PC-3 (cell line): Measurements from ENCODE around the gene NUPR1. TPM values are rescaled to one million over a fixed set of nuclear protein-coding genes. Genes with fewer than 3 reads are reported as not detected.
"Not testable (repeated sequence)": the region's sequence is repeated elsewhere in the genome, so short reads cannot be mapped to it uniquely, and the experiment has no call there.

ENCODE experiments used
- ATAC-seq: fragments of 200-7000 bp; cut with Tn5 transposase; 2 replicates; pipeline ENCODE4 v1.9.1; 2020; ENCODE audit warnings: mild to moderate bottlenecking, moderate library complexity
- BruUV-seq: library from RNA; stranded (reverse); fragments of 400-500 nt; replicated peaks from 2 replicates; lab custom pipeline; 2021; lab: Mats Ljungman, UMichigan
- CTCF ChIA-PET: fragments of 300-600 bp; sonication (Branson Sonifier 250); formaldehyde crosslinking; loops from one replicate; lab custom pipeline; 2022; ENCODE audit warnings: antibody characterized with exemption; lab: Charles Lee
- POLR2A ChIA-PET: fragments of 300-600 bp; sonication (Branson Sonifier 250); formaldehyde crosslinking; loops from one replicate; lab custom pipeline; 2022; ENCODE audit warnings: antibody characterized with exemption; ENCODE audit not compliant: unreplicated experiment; lab: Charles Lee
- DNase-seq: peaks from one replicate; pipeline ENCODE4 v3.0.0-alpha.2; 2015
- H2AFZ ChIP-seq: fragments of 300-600 bp; sonication (generic); 2 replicates; pipeline ENCODE4 v1.6.0; 2016; ENCODE audit warnings: antibody characterized with exemption, low read length
- H3F3A ChIP-seq: fragments of 300-600 bp; sonication (generic); one replicate; pipeline ENCODE4 v1.6.0; 2017; ENCODE audit warnings: antibody characterized with exemption, low read length, control low read depth, mild to moderate bottlenecking; ENCODE audit not compliant: unreplicated experiment
- H3K27ac ChIP-seq: fragments of 300-600 bp; sonication (generic); 2 replicates; pipeline ENCODE4 v1.5.1; 2016; ENCODE audit warnings: mild to moderate bottlenecking, low read length
- H3K27me3 ChIP-seq: fragments of 300-600 bp; sonication (generic); 2 replicates; pipeline ENCODE4 v1.6.1; 2016; ENCODE audit warnings: low read length, mixed read lengths
- H3K36me3 ChIP-seq: fragments of 300-600 bp; sonication (generic); 2 replicates; pipeline ENCODE4 v1.6.1; 2016; ENCODE audit warnings: low read depth, mixed run types, low read length, mixed read lengths
- H3K4me1 ChIP-seq: fragments of 300-600 bp; sonication (generic); 2 replicates; pipeline ENCODE4 v1.5.1; 2016; ENCODE audit warnings: low read length; ENCODE audit not compliant: insufficient read depth
- H3K4me2 ChIP-seq: fragments of 300-600 bp; sonication (generic); 2 replicates; pipeline ENCODE4 v1.6.0; 2016; ENCODE audit warnings: low read length
- H3K4me3 ChIP-seq: fragments of 300-600 bp; sonication (generic); 2 replicates; pipeline ENCODE4 v1.5.1; 2016; ENCODE audit warnings: mild to moderate bottlenecking, low read length, mixed read lengths
- H3K79me2 ChIP-seq: fragments of 300-600 bp; sonication (generic); 2 replicates; pipeline ENCODE4 v1.6.1; 2017; ENCODE audit warnings: low read length, mixed read lengths
- H3K9ac ChIP-seq: fragments of 300-600 bp; sonication (generic); 2 replicates; pipeline ENCODE4 v1.6.0; 2016; ENCODE audit warnings: mild to moderate bottlenecking, low read length
- H3K9me2 ChIP-seq: fragments of 300-600 bp; sonication (generic); replicated peaks from 2 replicates; pipeline ENCODE4 v1.6.1; 2016; ENCODE audit warnings: mixed run types, low read length, mixed read lengths
- H3K9me3 ChIP-seq: fragments of 300-600 bp; sonication (generic); 2 replicates; pipeline ENCODE4 v1.6.1; 2016; ENCODE audit warnings: low read length, mixed read lengths
- H4K20me1 ChIP-seq: fragments of 300-600 bp; sonication (generic); 2 replicates; pipeline ENCODE4 v1.6.1; 2016; ENCODE audit warnings: low read length, mixed read lengths
- EZH2 ChIP-seq: fragments of 300-600 bp; sonication (generic); IDR thresholded peaks from one replicate; pipeline ENCODE4 v1.6.1; 2017; ENCODE audit warnings: antibody characterized with exemption, mild to moderate bottlenecking, low read length; ENCODE audit not compliant: unreplicated experiment
- EZH2phosphoT487 ChIP-seq: fragments of 300-600 bp; sonication (generic); IDR thresholded peaks from 2 replicates; pipeline ENCODE4 v1.6.1; 2018; ENCODE audit warnings: mild to moderate bottlenecking, antibody characterized with exemption, low read length, borderline replicate concordance
- intact Hi-C: fragments of 100-400 bp; cut with micrococcal nuclease; formaldehyde crosslinking; loops from 2 replicates; pipeline ENCODE4 v1.9.0; 2023
- total RNA-seq: library from RNA; depleted of rRNA; stranded (reverse); fragments of >200 nt; gene quantifications from 2 replicates; pipeline ENCODE4 v1.2.3, GENCODE V29; 2014
- TF ChIP-seq, protein P1 (sequence below): fragments of 300-600 bp; sonication (generic); conservative IDR thresholded peaks from 2 replicates; pipeline ENCODE4 v1.5.1; 2017; ENCODE audit warnings: antibody characterized with exemption, low read depth, mild to moderate bottlenecking, low read length

The NUPR1 gene
- total RNA-seq, 1 experiment from 2014 or later: 16.5 TPM

DNA sequence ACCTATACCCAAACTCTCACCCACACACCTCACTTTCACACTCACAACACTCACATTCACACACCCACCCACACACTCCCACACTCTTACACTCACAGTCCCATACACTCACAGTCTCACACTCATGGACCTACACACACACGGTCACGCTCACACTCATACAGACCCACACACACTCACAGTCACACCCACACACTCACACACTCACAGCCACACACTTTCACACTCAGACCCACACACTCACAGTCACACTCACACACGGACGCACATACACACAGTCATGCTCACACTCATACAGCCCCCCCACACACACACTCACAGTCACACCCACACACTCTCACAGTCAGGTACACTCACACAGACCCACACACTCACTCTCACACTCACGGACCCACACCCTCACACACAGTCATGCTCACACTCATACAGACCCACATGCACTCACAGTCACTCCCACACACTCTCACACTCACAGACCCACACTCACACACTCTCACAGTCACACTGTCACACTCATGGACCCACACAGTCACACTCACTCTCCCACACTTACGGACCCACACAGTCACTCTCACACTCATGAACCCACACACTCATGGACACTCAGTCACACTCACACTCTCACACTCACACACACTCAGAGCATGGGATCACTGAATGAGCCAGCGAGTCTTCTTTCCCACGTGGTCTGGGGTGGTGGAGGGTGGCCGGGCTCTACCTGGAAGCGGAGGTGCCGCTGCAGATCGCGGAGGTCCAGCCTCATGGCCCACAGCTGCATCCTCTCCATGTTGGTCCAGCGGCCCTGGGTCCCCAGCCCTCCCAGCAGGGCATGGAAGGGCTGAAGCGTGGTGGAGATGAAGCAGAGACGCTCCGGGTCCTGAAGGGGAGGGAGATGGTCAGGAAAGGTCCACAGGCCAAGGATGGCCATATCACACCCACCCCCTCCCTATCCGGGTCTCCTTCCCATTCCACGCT is 37.2 kb downstream of the NUPR1 start:
- Histone ChIP-seq H3K27me3 (no peaks in the 10 kb centered on the region), H3K79me2 (no peaks in the 10 kb centered on the region), H4K20me1 (no peaks in the 10 kb centered on the region), H3K9me2 (no peaks in the 10 kb centered on the region), H3K4me2 (no peak overlapping the region), H3K4me1 (peaks cover 4% of the 10 kb centered on the region; the same call in 1 of the 2 replicates), H3K27ac (no peak overlapping the region), H3K36me3 (no peaks in the 10 kb centered on the region), H3F3A (no peaks in the 10 kb centered on the region), H3K9me3 (no peaks in the 10 kb centered on the region), H3K4me3 (no peak overlapping the region), H3K9ac (no peak overlapping the region), H2AFZ (no peak overlapping the region)
- BruUV-seq: no TSS peak
- CTCF ChIA-PET: no interaction called here
- POLR2A ChIA-PET: no interaction called here
- no peak for TF ChIP-seq EZH2phosphoT487
- TF ChIP-seq EZH2: no peak
- TF ChIP-seq, protein P1, sequence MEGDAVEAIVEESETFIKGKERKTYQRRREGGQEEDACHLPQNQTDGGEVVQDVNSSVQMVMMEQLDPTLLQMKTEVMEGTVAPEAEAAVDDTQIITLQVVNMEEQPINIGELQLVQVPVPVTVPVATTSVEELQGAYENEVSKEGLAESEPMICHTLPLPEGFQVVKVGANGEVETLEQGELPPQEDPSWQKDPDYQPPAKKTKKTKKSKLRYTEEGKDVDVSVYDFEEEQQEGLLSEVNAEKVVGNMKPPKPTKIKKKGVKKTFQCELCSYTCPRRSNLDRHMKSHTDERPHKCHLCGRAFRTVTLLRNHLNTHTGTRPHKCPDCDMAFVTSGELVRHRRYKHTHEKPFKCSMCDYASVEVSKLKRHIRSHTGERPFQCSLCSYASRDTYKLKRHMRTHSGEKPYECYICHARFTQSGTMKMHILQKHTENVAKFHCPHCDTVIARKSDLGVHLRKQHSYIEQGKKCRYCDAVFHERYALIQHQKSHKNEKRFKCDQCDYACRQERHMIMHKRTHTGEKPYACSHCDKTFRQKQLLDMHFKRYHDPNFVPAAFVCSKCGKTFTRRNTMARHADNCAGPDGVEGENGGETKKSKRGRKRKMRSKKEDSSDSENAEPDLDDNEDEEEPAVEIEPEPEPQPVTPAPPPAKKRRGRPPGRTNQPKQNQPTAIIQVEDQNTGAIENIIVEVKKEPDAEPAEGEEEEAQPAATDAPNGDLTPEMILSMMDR: no peak
- no peak for DNase-seq
- no peak for ATAC-seq
- intact Hi-C loops: no loop called here

DNA sequence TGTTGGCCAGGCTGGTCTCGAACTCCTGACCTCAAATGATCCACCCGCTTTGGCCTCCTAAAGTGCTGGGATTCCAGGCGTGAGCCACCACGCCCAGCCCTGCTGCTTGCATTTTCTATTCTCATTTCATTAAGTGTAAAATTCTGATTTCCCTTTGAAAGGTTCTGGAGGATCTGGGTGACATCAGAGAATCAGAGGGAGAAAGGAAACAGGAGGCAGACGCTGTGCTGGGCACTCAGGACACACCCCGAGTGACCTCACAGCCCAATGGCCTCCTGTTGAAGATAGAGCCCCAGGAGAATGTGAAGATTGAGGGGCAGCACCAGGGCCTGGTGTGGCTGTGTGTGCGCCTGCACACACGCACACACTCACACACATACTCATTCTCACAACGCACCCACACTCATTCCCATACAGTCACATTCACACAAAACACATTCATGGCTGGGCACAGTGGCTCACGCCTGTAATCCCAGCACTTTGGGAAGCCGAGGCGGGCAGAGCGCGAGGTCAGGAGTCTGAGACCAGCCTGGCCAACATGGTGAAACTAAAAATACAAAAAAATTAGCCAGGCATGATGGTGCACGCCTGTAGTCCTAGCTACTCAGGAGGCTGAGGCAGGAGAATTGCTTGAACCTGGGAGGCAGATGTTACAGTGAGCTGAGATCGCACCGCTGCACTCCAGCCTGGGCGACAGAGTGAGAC is 38.1 kb downstream of the NUPR1 start:
- H3F3A ChIP-seq, H3K9me2 ChIP-seq, intact Hi-C loops, BruUV-seq, POLR2A ChIA-PET, H3K9ac ChIP-seq, H3K4me1 ChIP-seq, DNase-seq, CTCF ChIA-PET, H3K27me3 ChIP-seq, H3K4me2 ChIP-seq, H4K20me1 ChIP-seq, H3K4me3 ChIP-seq, H2AFZ ChIP-seq, H3K79me2 ChIP-seq, ATAC-seq, H3K27ac ChIP-seq, H3K9me3 ChIP-seq, H3K36me3 ChIP-seq: not testable (repeated sequence)

DNA sequence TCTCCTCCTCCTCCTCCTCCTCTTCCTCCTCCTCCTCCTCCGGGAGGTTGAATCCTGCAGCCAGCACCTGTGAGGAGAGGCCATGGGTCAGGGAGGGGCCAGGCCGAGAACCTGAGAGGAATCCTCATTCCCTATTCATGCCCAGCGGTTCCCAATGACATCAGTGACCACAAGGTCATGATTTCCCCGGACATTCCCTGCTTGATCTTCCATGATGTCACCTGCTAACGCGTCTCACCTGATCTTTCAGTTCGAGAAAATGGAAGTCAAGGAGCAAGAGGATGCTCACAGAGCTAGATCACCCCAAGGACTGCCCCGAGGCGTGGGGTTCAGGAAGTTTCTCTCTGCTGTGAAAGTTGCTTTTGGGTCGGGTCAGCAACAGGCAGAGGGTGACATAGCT is 38.9 kb downstream of the NUPR1 start:
- Histone ChIP-seq H3F3A (no peaks in the 10 kb centered on the region), H3K4me3 (no peak overlapping the region), H3K27ac (no peak overlapping the region), H3K9ac (no peak overlapping the region), H4K20me1 (no peaks in the 10 kb centered on the region), H3K9me3 (no peaks in the 10 kb centered on the region), H3K4me2 (no peak overlapping the region), H3K36me3 (no peaks in the 10 kb centered on the region), H3K27me3 (no peaks in the 10 kb centered on the region), H3K4me1 (peaks cover 2% of the 10 kb centered on the region; the same call in 1 of the 2 replicates), H3K79me2 (no peaks in the 10 kb centered on the region), H3K9me2 (no peaks in the 10 kb centered on the region), H2AFZ (no peak overlapping the region)
- ATAC-seq: no peak
- DNase-seq: no peak
- intact Hi-C loops: no loop called here
- BruUV-seq: no TSS peak
- TF ChIP-seq EZH2phosphoT487: no peak
- TF ChIP-seq EZH2: no peak
- TF ChIP-seq, protein P1: no peak
- POLR2A ChIA-PET: no interaction called here
- CTCF ChIA-PET: no interaction called here
